NT2/D1 (cell line): ENCODE measurements around the gene PLA2G6.
A peak's percentile ranks its signal among the peaks of the same experiment; 100 is the strongest.

ENCODE experiments used
- DNase-seq: peaks from one replicate; pipeline ENCODE4 v3.0.0-alpha.2; 2011; ENCODE audit warnings: low read depth, low spot score
- H3K27me3 ChIP-seq: 2 replicates; pipeline ENCODE4 v1.6.0; 2011; ENCODE audit warnings: mild to moderate bottlenecking; ENCODE audit not compliant: insufficient read length, insufficient read depth
- H3K36me3 ChIP-seq: 2 replicates; pipeline ENCODE4 v1.6.1; 2011; ENCODE audit warnings: mild to moderate bottlenecking, low read length, mixed read lengths; ENCODE audit not compliant: insufficient read depth, insufficient read length
- H3K4me1 ChIP-seq: 2 replicates; pipeline ENCODE4 v1.5.1; 2011; ENCODE audit not compliant: insufficient read depth, insufficient read length
- H3K4me3 ChIP-seq: 2 replicates; pipeline ENCODE4 v1.5.1; 2011; ENCODE audit warnings: low read depth; ENCODE audit not compliant: insufficient read length
- H3K9ac ChIP-seq: 2 replicates; pipeline ENCODE4 v1.6.0; 2011; ENCODE audit warnings: low read depth; ENCODE audit not compliant: insufficient read length
- H3K9me3 ChIP-seq: 2 replicates; pipeline ENCODE4 v1.5.1; 2011; ENCODE audit warnings: mild to moderate bottlenecking, low read length; ENCODE audit not compliant: insufficient read depth
- SUZ12 ChIP-seq: IDR thresholded peaks from 2 replicates; pipeline ENCODE4 v1.6.1; 2011; ENCODE audit not compliant: insufficient read length, insufficient read depth; ENCODE audit errors: extremely low read depth
- YY1 ChIP-seq: IDR thresholded peaks from 2 replicates; pipeline ENCODE4 v1.6.1; 2011; ENCODE audit not compliant: insufficient read length, insufficient read depth
- ZNF274 ChIP-seq: IDR thresholded peaks from 2 replicates; pipeline ENCODE4 v1.6.1; 2011; ENCODE audit warnings: mild to moderate bottlenecking, low read depth, low read length

Gene PLA2G6

DNA sequence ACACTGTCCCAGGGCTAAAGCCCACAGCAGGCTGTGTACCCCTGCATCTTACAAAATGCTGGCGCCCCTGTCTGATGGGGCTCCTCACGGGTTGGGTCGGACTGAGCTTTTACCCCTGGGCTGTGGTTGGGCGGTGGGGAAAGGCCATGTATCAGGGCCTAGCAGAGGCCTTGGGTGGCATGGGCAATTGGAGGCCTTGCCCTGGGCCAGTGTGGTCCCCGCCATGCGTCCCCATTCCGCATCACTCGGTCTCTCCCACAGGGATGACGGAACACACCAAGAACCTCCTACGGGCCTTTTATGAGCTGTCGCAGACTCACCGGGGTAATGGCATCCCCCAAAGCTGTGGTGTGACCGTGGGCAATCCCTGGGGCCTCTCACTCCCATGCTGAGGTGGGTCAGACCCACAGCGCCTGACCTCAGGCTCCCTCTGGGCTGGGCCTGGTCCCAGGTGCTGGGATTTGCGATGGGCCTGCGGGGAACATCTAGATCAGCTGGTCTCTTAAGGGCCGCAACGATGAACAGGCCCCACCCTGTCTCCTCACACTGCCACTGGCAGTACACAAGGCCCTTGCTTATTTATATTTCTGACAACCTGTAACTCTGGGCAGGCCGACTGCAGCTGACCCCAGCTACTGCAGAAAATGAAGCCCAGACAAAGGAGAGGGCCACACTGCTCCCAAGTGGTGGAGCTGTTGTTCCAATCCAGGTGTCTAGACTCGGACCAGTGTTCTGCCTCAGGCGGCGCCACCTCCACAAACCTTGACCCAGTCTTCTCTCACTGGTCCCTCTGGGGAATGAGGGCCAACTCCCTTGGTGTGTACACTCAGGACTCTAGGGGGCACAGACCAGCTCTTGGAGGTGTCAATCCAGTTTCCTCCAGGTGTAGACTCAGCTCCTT lies 110.0 kb downstream of the PLA2G6 start:
- Histone ChIP-seq H3K27me3 (no peaks in the 10 kb centered on the region), H3K4me1 (peaks cover 8% of the 10 kb centered on the region), H3K36me3 (peaks cover 32% of the 10 kb centered on the region), H3K9me3 (no peaks in the 10 kb centered on the region), H3K4me3 (no peak overlapping the region), H3K9ac (no peak overlapping the region)
- TF ChIP-seq YY1 (no peak), SUZ12 (no peak), ZNF274 (no peak)
- DNase-seq: no peak

DNA sequence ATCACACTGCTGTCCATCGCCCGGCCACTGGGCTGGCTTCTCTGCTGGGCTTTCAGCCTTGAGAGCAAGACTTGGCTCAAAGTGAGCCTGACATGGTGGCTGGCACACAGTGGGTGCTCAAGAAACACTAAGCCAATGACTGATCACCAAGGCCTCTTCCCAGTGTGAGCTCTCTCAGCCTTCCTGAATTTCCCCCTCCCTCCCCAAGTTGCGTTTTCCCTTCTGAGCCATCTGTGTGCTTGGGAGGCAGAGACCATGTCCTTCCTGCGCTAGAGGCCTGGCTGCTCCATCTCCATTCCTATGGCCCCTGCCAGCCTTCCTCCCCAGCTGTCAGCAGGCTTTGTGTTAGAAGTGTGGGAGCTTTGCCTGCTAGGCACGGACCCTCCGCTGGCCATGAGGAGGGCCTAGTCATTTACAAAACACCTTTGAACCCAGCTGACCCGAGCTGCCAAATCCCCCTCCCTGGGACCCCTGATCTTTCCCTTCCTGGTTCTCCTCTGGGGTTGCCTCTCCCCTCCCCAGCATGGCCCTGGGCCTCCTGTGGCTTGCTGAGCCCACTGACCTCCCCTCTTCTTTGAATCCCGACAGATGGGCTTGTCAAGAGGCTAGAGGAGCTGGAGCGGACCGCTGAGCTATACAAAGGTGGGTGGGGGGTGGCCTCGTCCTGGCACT lies 111.2 kb downstream of the PLA2G6 start:
- H3K4me3 ChIP-seq: no peak overlapping the region
- H3K9ac ChIP-seq: no peak overlapping the region
- H3K9me3 ChIP-seq: no peaks in the 10 kb centered on the region
- H3K36me3 ChIP-seq: peaks cover 44% of the 10 kb centered on the region
- TF ChIP-seq YY1 (no peak), ZNF274 (no peak), SUZ12 (no peak)
- no peak for DNase-seq
- H3K27me3 ChIP-seq: no peaks in the 10 kb centered on the region
- H3K4me1 ChIP-seq: peaks cover 6% of the 10 kb centered on the region

DNA sequence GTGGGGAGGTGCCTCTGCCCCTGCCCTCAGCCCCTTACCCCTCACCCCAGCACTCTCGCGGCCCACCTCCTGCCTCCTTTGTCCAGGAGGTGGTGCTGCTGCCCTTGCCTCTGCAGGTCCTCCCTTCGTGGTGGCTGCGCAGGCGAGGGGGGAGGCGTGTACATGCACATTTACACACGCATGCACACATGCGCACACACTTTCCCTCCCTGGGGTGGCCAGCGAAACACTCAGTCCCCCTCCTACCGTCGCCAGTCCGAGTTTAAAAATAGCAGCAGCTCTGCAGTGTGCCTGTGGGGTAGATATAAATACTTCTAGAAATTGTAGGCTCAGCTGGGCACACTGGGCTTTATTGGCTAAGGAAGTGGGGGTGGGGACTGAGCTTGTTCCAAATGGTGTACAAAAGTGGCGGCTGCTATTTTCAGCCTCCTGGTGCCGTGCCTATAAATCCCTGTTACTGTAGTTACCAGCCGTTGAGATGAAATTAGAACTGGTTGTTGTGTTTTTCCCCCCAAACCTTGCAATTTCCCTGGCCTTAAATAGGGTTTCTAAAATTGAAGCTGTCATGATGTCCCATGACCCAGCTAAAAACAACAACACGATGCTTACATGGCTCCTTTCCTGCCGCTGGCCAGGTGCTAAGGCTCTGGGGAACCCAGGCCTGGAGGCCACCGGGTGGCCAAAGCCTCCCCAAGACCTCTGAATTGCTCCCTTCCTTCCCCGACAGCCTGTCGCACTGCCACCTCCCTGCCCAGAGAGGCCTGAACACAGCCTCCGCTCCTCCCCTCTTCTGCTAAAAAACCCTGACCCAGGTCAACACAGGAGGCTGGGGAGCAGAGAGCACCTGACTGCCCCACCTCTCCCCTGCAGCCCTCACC lies 112.0 kb downstream of the PLA2G6 start:
- Histone ChIP-seq H3K36me3 (peaks cover 47% of the 10 kb centered on the region), H3K4me3 (no peak overlapping the region), H3K9me3 (no peaks in the 10 kb centered on the region), H3K4me1 (no peaks in the 10 kb centered on the region), H3K27me3 (no peaks in the 10 kb centered on the region), H3K9ac (no peak overlapping the region)
- TF ChIP-seq YY1 (no peak), ZNF274 (no peak), SUZ12 (no peak)
- no peak for DNase-seq

DNA sequence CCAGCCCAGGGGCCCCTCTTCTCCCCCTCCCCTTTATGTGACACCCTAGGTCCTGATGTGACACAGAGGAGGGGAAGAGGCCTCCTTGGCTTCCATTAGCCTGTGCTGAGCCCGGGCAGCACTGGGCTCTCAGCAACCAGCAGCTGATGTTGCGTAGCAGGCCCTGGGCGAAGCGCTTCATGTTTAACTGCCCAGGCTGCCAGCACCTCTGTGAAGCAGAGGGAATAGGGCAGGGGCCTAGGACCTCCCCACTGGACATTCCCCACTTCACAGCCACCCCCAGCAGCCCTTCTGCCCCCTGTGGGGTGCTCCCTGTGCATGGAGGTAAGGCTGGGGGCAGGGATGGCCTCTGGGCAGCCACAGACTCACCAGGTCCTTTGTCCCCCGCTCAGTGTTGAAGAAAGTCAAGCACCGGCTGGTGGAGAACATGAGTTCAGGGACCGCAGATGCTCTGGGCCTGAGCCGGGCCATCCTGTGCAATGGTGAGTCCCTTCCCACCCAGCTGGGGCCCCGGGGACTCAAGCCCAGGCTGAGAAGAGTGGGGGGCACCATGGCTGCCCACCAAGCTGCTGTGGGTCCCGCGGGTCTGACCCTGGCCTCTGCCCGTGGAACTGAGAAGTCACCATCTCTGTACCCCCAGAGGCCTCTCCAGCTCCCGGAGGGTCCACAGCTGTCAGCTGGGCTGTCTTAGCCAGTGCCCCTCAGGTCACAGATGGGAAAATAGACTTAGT lies 112.8 kb downstream of the PLA2G6 start:
- TF ChIP-seq YY1 (no peak), ZNF274 (no peak), SUZ12 (no peak)
- no peaks in the 10 kb centered on the region for H3K4me1 ChIP-seq

GRCh38 chr22:38067761-38068360 lies 113.8 kb downstream of the PLA2G6 start:
- Histone ChIP-seq H3K27me3 (no peaks in the 10 kb centered on the region), H3K9me3 (no peaks in the 10 kb centered on the region), H3K4me3 (no peak overlapping the region), H3K4me1 (no peaks in the 10 kb centered on the region), H3K9ac (peak overlapping the region; percentile 32), H3K36me3 (peaks cover 39% of the 10 kb centered on the region)
- no peak for DNase-seq
- TF ChIP-seq YY1: no peak

More for the DNA sequence above, 112.8 kb downstream of the PLA2G6 start:
- DNase-seq: no peak
- peak overlapping the region; percentile 38 for H3K9ac ChIP-seq
- no peaks in the 10 kb centered on the region for H3K9me3 ChIP-seq
- no peak overlapping the region for H3K4me3 ChIP-seq
- H3K27me3 ChIP-seq: no peaks in the 10 kb centered on the region
- H3K36me3 ChIP-seq: peaks cover 42% of the 10 kb centered on the region

- Histone ChIP-seq H3K9ac (no peak overlapping the region), H3K4me1 (no peaks in the 10 kb centered on the region), H3K27me3 (no peaks in the 10 kb centered on the region), H3K4me3 (no peak overlapping the region), H3K36me3 (peaks cover 31% of the 10 kb centered on the region), H3K9me3 (no peaks in the 10 kb centered on the region)
- DNase-seq: no peak
- TF ChIP-seq ZNF274: no peak
- TF ChIP-seq SUZ12: no peak
- TF ChIP-seq YY1: no peak
These were observed 114.6 kb downstream of the PLA2G6 start for GRCh38 chr22:38067028-38067415.
